ENCODE results near the gene RPP25L. TPM values are rescaled to one million over a fixed set of nuclear protein-coding genes. Genes with fewer than 3 reads are reported as not detected.

Gene RPP25L
- total and polyA plus RNA-seq, 9 of the 15 experiments (the other 6 are each of a cell fraction or from before 2014, with no cell fraction given) = 16.3 to 43.7 (median 29.0) TPM

DNA sequence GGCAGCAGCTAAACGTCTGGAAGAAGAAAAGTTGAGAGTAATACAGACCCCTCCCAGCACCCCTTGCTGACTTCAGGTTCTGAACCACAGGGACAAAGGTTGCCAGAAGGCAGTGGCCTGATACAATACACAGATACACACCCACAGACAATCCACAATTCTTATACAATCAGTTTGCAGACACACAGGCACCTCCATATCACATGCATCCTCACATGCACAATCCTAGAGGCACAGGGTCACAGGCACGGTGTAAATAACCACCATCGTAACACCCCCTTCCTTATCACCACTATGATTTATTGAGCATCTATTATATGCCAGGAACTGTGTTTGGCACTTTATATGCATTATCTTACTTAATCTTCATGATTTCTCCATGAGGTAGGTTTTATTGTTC is 30.6 kb downstream of the RPP25L start:
- no peak overlapping the region for H2AFZ ChIP-seq (ENCODE audit: low read depth, low read length)
- H3K4me2 ChIP-seq (ENCODE audit: insufficient read depth, low read length) = no peak overlapping the region
- no peaks in the 10 kb centered on the region for H3K79me2 ChIP-seq (ENCODE audit: control insufficient read depth, insufficient read depth, low read length)
- peaks cover 0 to 7% of the 10 kb centered on the region in 2 experiments; a peak in 2 of 5 replicates for H3K4me1 ChIP-seq (replicated peaks in 1 of 2; ENCODE audit: control insufficient read depth in 2 of 2, insufficient read depth in 2 of 2, low read length in 2 of 2)
- TF ChIP-seq, protein P1, sequence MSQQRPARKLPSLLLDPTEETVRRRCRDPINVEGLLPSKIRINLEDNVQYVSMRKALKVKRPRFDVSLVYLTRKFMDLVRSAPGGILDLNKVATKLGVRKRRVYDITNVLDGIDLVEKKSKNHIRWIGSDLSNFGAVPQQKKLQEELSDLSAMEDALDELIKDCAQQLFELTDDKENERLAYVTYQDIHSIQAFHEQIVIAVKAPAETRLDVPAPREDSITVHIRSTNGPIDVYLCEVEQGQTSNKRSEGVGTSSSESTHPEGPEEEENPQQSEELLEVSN (IDR thresholded peaks at IDR 0.05; ENCODE audit: borderline replicate concordance in 1 of 2, extremely low read depth in 1 of 2, insufficient read depth in 1 of 2, insufficient read length in 1 of 2, low read depth in 1 of 2, low read length in 1 of 2, poor library complexity in 1 of 2, severe bottlenecking in 1 of 2) = no peak
- TF ChIP-seq RHOXF2B (CRISPR knock-in tag; conservative IDR thresholded peaks at IDR 0.05) (no peak), SNRNP70 (optimal IDR thresholded peaks at IDR 0.05; ENCODE audit: low read depth, low read length) (no peak), TCFL5 (CRISPR knock-in tag; conservative IDR thresholded peaks at IDR 0.05) (no peak), TAL1 (IDR thresholded peaks at IDR 0.05) (no peak), ASH1L (IDR thresholded peaks at IDR 0.05; ENCODE audit: borderline replicate concordance, low read depth, partially characterized antibody) (no peak), NFRKB (IDR thresholded peaks at IDR 0.05; ENCODE audit: low read depth) (no peak), MIER1 (IDR thresholded peaks at IDR 0.05; ENCODE audit: low read depth) (no peak), PRPF4 (IDR thresholded peaks at IDR 0.05; ENCODE audit: insufficient read depth, low read depth, low read length, poor library complexity, severe bottlenecking) (no peak), MCM2 (IDR thresholded peaks at IDR 0.05; ENCODE audit: low read depth) (no peak), ZKSCAN1 (IDR thresholded peaks at IDR 0.05; ENCODE audit: low read depth, low read length) (no peak), ZNF175 (CRISPR knock-in tag; IDR thresholded peaks at IDR 0.05; ENCODE audit: low read depth) (no peak), HMG20B (CRISPR knock-in tag; IDR thresholded peaks at IDR 0.05) (no peak), NFXL1 (CRISPR knock-in tag; IDR thresholded peaks at IDR 0.05) (no peak), GABPB2 (CRISPR knock-in tag; conservative IDR thresholded peaks at IDR 0.05) (no peak), TAF7 (tag; IDR thresholded peaks at IDR 0.05) (no peak)
- TF ChIP-seq, protein P2, sequence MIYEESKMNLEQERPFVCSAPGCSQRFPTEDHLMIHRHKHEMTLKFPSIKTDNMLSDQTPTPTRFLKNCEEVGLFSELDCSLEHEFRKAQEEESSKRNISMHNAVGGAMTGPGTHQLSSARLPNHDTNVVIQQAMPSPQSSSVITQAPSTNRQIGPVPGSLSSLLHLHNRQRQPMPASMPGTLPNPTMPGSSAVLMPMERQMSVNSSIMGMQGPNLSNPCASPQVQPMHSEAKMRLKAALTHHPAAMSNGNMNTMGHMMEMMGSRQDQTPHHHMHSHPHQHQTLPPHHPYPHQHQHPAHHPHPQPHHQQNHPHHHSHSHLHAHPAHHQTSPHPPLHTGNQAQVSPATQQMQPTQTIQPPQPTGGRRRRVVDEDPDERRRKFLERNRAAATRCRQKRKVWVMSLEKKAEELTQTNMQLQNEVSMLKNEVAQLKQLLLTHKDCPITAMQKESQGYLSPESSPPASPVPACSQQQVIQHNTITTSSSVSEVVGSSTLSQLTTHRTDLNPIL (CRISPR knock-in tag; IDR thresholded peaks at IDR 0.05) = no peak
- TF ChIP-seq, protein P3, sequence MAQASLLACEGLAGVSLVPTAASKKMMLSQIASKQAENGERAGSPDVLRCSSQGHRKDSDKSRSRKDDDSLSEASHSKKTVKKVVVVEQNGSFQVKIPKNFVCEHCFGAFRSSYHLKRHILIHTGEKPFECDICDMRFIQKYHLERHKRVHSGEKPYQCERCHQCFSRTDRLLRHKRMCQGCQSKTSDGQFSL (CRISPR knock-in tag; IDR thresholded peaks at IDR 0.05) = no peak
- TF ChIP-seq, protein P3 (tag; IDR thresholded peaks at IDR 0.05) = no peak
- intact Hi-C loops (cut with micrococcal nuclease) = no loop called here
- CTCF ChIA-PET (ENCODE audit: low intra/inter-chr PET ratio) = no interaction called here
- DNase-seq (ENCODE audit: extremely low read depth in 1 of 4, low spot score in 3 of 4) = no peak
- H3K9me3 ChIP-seq (replicated peaks; ENCODE audit: control insufficient read depth, insufficient read depth, low read depth, low read length) = no peaks in the 10 kb centered on the region
- no peak for FAIRE-seq
- whole genome bisulfite sequencing (ENCODE audit: insufficient coverage, low coverage, missing lambda C conversion rate) = 0% methylated on average over 3 of the region's 3 CpGs
- no peak overlapping the region for H3K27ac ChIP-seq (ENCODE audit: extremely low read depth, low read depth, low read length)
- H3K4me3 ChIP-seq = no peak overlapping the region
- in situ Hi-C loops (cut with MboI) = no loop called here
- no peaks in the 10 kb centered on the region; the same call in none of the 2 replicates for H4K20me1 ChIP-seq (replicated peaks; ENCODE audit: control insufficient read depth, insufficient read depth, low read length)
- POLR2A ChIA-PET = interaction anchor here (0.7 to 1.6 kb wide), 2 partner anchors 10 to 132 kb away, joined by 3 to 6 read pairs; no protein-coding TSS in a partner anchor
- no peak for ATAC-seq
- H3K9ac ChIP-seq (ENCODE audit: insufficient read depth in 1 of 2, low read depth in 2 of 2, low read length in 2 of 2) = no peak overlapping the region
- no peaks in the 10 kb centered on the region for H3K9me1 ChIP-seq (ENCODE audit: control insufficient read depth, insufficient read depth, low read length)
- H3K36me3 ChIP-seq (ENCODE audit: control insufficient read depth, insufficient read depth, low read length) = no peaks in the 10 kb centered on the region
- H3K27me3 ChIP-seq (ENCODE audit: control insufficient read depth in 2 of 2, insufficient read depth in 2 of 2, low read length in 2 of 2) = peaks cover 6 to 56% of the 10 kb centered on the region in 2 experiments; a peak in 4 of 5 replicates
- BruUV-seq (replicated peaks) = no TSS peak

All from K562 (cell line).